NT2/D1 (cell line): ENCODE data around the gene ATP9A.

Experiments
- DNase-seq: peaks from one replicate; pipeline ENCODE4 v3.0.0-alpha.2; 2011; ENCODE audit warnings: low read depth, low spot score
- H3K27me3 ChIP-seq: 2 replicates; pipeline ENCODE4 v1.6.0; 2011; ENCODE audit warnings: mild to moderate bottlenecking; ENCODE audit not compliant: insufficient read length, insufficient read depth
- H3K36me3 ChIP-seq: 2 replicates; pipeline ENCODE4 v1.6.1; 2011; ENCODE audit warnings: mild to moderate bottlenecking, low read length, mixed read lengths; ENCODE audit not compliant: insufficient read depth, insufficient read length
- H3K4me1 ChIP-seq: 2 replicates; pipeline ENCODE4 v1.5.1; 2011; ENCODE audit not compliant: insufficient read depth, insufficient read length
- H3K4me3 ChIP-seq: 2 replicates; pipeline ENCODE4 v1.5.1; 2011; ENCODE audit warnings: low read depth; ENCODE audit not compliant: insufficient read length
- H3K9ac ChIP-seq: 2 replicates; pipeline ENCODE4 v1.6.0; 2011; ENCODE audit warnings: low read depth; ENCODE audit not compliant: insufficient read length
- H3K9me3 ChIP-seq: 2 replicates; pipeline ENCODE4 v1.5.1; 2011; ENCODE audit warnings: mild to moderate bottlenecking, low read length; ENCODE audit not compliant: insufficient read depth
- SUZ12 ChIP-seq: IDR thresholded peaks from 2 replicates; pipeline ENCODE4 v1.6.1; 2011; ENCODE audit not compliant: insufficient read length, insufficient read depth; ENCODE audit errors: extremely low read depth
- YY1 ChIP-seq: IDR thresholded peaks from 2 replicates; pipeline ENCODE4 v1.6.1; 2011; ENCODE audit not compliant: insufficient read length, insufficient read depth
- ZNF274 ChIP-seq: IDR thresholded peaks from 2 replicates; pipeline ENCODE4 v1.6.1; 2011; ENCODE audit warnings: mild to moderate bottlenecking, low read depth, low read length

Gene ATP9A

DNA sequence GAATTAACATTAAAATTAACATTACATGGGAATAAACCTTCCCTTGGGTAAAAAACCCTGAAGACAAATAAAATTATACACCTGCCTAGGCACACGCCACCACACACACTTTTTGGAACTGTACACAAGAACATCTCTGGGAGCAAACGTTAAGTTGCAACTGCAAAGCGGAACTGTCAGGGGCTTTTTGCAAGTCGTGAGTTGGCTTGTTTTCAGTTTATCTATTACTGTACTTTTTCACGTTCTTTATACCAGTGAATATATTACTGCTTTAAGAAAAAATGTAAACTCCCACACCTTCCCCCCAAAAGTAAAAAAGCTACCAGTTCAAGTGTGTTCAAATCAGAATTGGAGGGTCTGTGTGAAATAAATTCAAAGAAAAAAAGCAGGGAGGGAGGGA, 160.1 kb downstream of the ATP9A start:
- H3K4me3 ChIP-seq: no peak overlapping the region
- H3K9ac ChIP-seq: no peak overlapping the region
- H3K27me3 ChIP-seq: no peaks in the 10 kb centered on the region
- H3K36me3 ChIP-seq: no peaks in the 10 kb centered on the region
- no peak for DNase-seq
- peaks cover 2% of the 10 kb centered on the region for H3K4me1 ChIP-seq
- TF ChIP-seq YY1 (no peak), SUZ12 (no peak), ZNF274 (no peak)
- no peaks in the 10 kb centered on the region for H3K9me3 ChIP-seq

DNA sequence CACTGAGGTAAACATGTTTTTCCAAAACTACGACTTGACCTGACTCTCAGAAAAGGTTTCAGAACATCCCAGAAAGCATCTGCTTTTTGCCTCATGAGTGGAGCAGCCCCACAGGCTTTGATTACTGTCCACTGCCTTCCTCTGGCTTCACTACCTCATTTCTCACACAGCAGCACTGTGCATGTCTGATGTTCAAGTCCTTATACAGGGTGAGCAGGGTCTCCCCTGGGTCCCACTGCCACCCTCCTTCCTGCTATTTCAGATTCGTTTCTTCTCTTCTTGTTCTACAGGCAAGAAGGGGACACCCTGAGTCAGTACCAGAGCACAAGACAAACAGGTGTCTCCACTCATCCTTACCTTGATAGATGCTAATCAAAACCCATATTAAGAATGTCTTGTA, 161.0 kb downstream of the ATP9A start:
- H3K9me3 ChIP-seq: no peaks in the 10 kb centered on the region

GRCh38 chr20:51604851-51605250, 163.3 kb downstream of the ATP9A start:
- Histone ChIP-seq H3K4me1 (peaks cover 2% of the 10 kb centered on the region), H3K36me3 (no peaks in the 10 kb centered on the region), H3K4me3 (no peak overlapping the region), H3K27me3 (no peaks in the 10 kb centered on the region), H3K9me3 (no peaks in the 10 kb centered on the region), H3K9ac (no peak overlapping the region)
- TF ChIP-seq YY1: no peak
- TF ChIP-seq ZNF274: no peak
- no peak for TF ChIP-seq SUZ12
- no peak for DNase-seq

More for the DNA sequence above, 161.0 kb downstream of the ATP9A start:
- H3K27me3 ChIP-seq: no peaks in the 10 kb centered on the region
- TF ChIP-seq SUZ12 (no peak), YY1 (no peak), ZNF274 (no peak)
- H3K4me1 ChIP-seq: peaks cover 2% of the 10 kb centered on the region
- no peak for DNase-seq
- no peaks in the 10 kb centered on the region for H3K36me3 ChIP-seq
- H3K4me3 ChIP-seq: no peak overlapping the region
- peak overlapping the region; percentile 34 for H3K9ac ChIP-seq

DNA sequence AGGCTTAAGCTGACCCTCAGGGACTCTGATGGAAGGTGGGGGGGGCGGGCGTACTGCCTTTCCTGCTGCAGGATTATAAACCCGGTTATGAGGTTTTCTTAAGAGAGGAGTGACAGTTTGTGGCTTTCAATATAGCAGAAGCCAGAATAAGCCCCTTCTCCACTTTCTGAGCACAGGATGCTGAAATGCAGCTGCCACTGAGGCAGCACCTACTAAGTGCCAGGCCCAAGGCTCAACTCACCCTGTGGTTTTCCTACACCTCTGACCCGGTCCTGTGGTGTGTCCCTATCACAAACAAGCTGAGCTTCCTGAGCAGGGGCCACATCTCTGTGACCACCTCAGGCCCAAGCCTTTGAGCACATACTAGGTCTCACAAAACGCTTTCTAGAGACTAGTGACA, 166.1 kb downstream of the ATP9A start:
- Histone ChIP-seq H3K4me1 (no peaks in the 10 kb centered on the region), H3K27me3 (no peaks in the 10 kb centered on the region), H3K9ac (no peak overlapping the region), H3K4me3 (no peak overlapping the region), H3K36me3 (no peaks in the 10 kb centered on the region), H3K9me3 (no peaks in the 10 kb centered on the region)
- no peak for TF ChIP-seq SUZ12
- no peak for TF ChIP-seq YY1
- TF ChIP-seq ZNF274: no peak
- no peak for DNase-seq

DNA sequence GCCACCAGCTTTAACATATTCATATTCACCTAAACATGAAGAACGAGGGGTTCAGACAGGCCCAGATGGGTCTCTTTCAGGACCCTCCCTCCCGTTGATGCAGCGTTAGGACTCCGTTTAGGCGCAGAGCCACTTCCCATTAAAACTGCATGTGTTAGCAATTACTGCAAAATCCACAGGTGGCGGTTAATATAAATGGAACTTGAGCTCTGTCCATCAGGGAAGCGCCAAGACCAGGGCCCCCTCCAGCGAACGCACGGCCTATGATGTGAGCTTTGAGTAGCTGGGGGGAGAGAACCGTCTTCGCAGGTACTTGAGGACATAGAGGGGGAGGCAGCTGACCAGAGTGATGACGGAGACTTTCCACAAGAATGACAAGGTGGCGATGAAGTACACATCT, 167.2 kb downstream of the ATP9A start:
- no peak overlapping the region for H3K9ac ChIP-seq
- H3K9me3 ChIP-seq: no peaks in the 10 kb centered on the region
- TF ChIP-seq SUZ12: no peak
- TF ChIP-seq YY1: no peak
- no peak for TF ChIP-seq ZNF274
- H3K4me3 ChIP-seq: no peak overlapping the region
- H3K4me1 ChIP-seq: peaks cover 2% of the 10 kb centered on the region
- no peaks in the 10 kb centered on the region for H3K27me3 ChIP-seq
- H3K36me3 ChIP-seq: no peaks in the 10 kb centered on the region
- DNase-seq: no peak

GRCh38 chr20:51600016-51600420, 168.2 kb downstream of the ATP9A start:
- H3K4me3 ChIP-seq: no peak overlapping the region
- TF ChIP-seq ZNF274 (no peak), SUZ12 (no peak), YY1 (no peak)
- H3K9me3 ChIP-seq: no peaks in the 10 kb centered on the region
- DNase-seq: no peak
- H3K9ac ChIP-seq: no peak overlapping the region
- H3K36me3 ChIP-seq: no peaks in the 10 kb centered on the region
- H3K27me3 ChIP-seq: no peaks in the 10 kb centered on the region
- peaks cover 2% of the 10 kb centered on the region for H3K4me1 ChIP-seq

DNA sequence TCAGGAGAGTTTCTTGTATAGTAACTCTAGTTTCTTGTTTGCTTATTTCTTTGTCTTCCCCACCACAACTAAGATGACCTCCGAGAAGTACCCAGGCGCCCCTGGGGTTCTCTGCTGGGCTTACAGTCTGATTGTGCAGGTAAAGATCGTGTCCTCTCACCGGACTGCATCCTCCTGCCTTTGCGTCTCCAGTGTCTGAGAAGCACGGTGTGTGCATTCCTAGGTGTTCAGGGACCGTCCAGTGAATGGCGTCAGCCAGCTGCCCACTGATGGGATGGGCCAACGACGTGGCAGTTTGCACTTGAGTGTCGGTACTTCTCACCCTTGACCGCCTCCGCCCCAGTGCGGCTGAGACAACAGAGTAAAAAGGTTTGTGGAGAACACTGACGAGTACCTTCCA, 169.6 kb downstream of the ATP9A start:
- peaks cover 2% of the 10 kb centered on the region for H3K4me1 ChIP-seq
- H3K9ac ChIP-seq: no peak overlapping the region
- DNase-seq: no peak
- H3K9me3 ChIP-seq: peaks cover 3% of the 10 kb centered on the region; the same call in 1 of the 2 replicates
- H3K27me3 ChIP-seq: no peaks in the 10 kb centered on the region
- H3K36me3 ChIP-seq: no peaks in the 10 kb centered on the region
- no peak for TF ChIP-seq SUZ12
- TF ChIP-seq ZNF274: no peak
- TF ChIP-seq YY1: no peak
- no peak overlapping the region for H3K4me3 ChIP-seq
